ENCODE results near the gene GRID2. TPM values are rescaled to one million over a fixed set of nuclear protein-coding genes. Genes with fewer than 3 reads are reported as not detected.

The GRID2 gene
- total RNA-seq = not detected in 2 replicates

GRCh38 chr4:92303621-92304027, at the start of gene GRID2:
GRID2 (plus strand) TSS chr4:92303966.

